ENCODE data around the gene ABCC4. TPM values are rescaled to one million over a fixed set of nuclear protein-coding genes. Genes with fewer than 3 reads are reported as not detected.
"Not testable (repeated sequence)": the region's sequence is repeated elsewhere in the genome, so short reads cannot be mapped to it uniquely, and the experiment has no call there.

Gene ABCC4
- total RNA-seq, 1 experiment from 2014 or later: 17.0 TPM

GRCh38 chr13:95201814-95202651 is 99.2 kb downstream of the ABCC4 start:
- no peaks in the 10 kb centered on the region for H3F3A ChIP-seq (ENCODE audit: insufficient read depth, low read depth)
- H3K4me2 ChIP-seq: no peak overlapping the region
- H3K9me2 ChIP-seq (ENCODE audit: insufficient read depth): no peaks in the 10 kb centered on the region
- CTCF ChIA-PET: no interaction called here
- H3K9me3 ChIP-seq (ENCODE audit: insufficient read depth, low read depth): no peaks in the 10 kb centered on the region
- H4K20me1 ChIP-seq (ENCODE audit: insufficient read depth): no peaks in the 10 kb centered on the region
- TF ChIP-seq EZH2 (IDR thresholded peaks at IDR 0.05; ENCODE audit: low read depth): no peak
- TF ChIP-seq, protein P1, sequence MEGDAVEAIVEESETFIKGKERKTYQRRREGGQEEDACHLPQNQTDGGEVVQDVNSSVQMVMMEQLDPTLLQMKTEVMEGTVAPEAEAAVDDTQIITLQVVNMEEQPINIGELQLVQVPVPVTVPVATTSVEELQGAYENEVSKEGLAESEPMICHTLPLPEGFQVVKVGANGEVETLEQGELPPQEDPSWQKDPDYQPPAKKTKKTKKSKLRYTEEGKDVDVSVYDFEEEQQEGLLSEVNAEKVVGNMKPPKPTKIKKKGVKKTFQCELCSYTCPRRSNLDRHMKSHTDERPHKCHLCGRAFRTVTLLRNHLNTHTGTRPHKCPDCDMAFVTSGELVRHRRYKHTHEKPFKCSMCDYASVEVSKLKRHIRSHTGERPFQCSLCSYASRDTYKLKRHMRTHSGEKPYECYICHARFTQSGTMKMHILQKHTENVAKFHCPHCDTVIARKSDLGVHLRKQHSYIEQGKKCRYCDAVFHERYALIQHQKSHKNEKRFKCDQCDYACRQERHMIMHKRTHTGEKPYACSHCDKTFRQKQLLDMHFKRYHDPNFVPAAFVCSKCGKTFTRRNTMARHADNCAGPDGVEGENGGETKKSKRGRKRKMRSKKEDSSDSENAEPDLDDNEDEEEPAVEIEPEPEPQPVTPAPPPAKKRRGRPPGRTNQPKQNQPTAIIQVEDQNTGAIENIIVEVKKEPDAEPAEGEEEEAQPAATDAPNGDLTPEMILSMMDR (conservative IDR thresholded peaks at IDR 0.05): no peak
- POLR2A ChIA-PET (ENCODE audit: unreplicated experiment): interaction anchor here (0.6 kb wide), 1 partner anchor 475 kb away, joined by 4 read pairs; the partner anchor contains the start of gene DNAJC3
- H3K36me3 ChIP-seq (ENCODE audit: low read depth): no peaks in the 10 kb centered on the region
- no peaks in the 10 kb centered on the region for H3K79me2 ChIP-seq (ENCODE audit: low read depth)
- intact Hi-C loops (cut with micrococcal nuclease; ENCODE audit: unreplicated experiment): no loop called here
- no TSS peak for BruUV-seq (replicated peaks)
- H3K4me3 ChIP-seq: no peak overlapping the region
- no peak overlapping the region for H2AFZ ChIP-seq
- no peak overlapping the region for H3K27ac ChIP-seq
- DNase-seq: no peak
- no peaks in the 10 kb centered on the region for H3K27me3 ChIP-seq (ENCODE audit: insufficient read depth, low read depth)
- H3K4me1 ChIP-seq (replicated peaks; ENCODE audit: insufficient read depth): no peaks in the 10 kb centered on the region

- DNase-seq; intact Hi-C loops (cut with micrococcal nuclease; ENCODE audit: unreplicated experiment); H3K4me2 ChIP-seq; H3K9me3 ChIP-seq (ENCODE audit: insufficient read depth, low read depth); H3K79me2 ChIP-seq (ENCODE audit: low read depth); CTCF ChIA-PET; H4K20me1 ChIP-seq (ENCODE audit: insufficient read depth); H3K36me3 ChIP-seq (ENCODE audit: low read depth); POLR2A ChIA-PET (ENCODE audit: unreplicated experiment); H3K9me2 ChIP-seq (ENCODE audit: insufficient read depth); H3K4me3 ChIP-seq; BruUV-seq (replicated peaks); H3F3A ChIP-seq (ENCODE audit: insufficient read depth, low read depth); H3K27me3 ChIP-seq (ENCODE audit: insufficient read depth, low read depth); H3K4me1 ChIP-seq (replicated peaks; ENCODE audit: insufficient read depth); H2AFZ ChIP-seq; H3K27ac ChIP-seq: not testable (repeated sequence)
Observed at GRCh38 chr13:95200386-95200957, 100.8 kb downstream of the ABCC4 start.

- CTCF ChIA-PET: no interaction called here
- intact Hi-C loops (cut with micrococcal nuclease; ENCODE audit: unreplicated experiment): no loop called here
- Histone ChIP-seq H3K36me3 (ENCODE audit: low read depth) (no peaks in the 10 kb centered on the region), H3K79me2 (ENCODE audit: low read depth) (no peaks in the 10 kb centered on the region), H3K9me3 (ENCODE audit: insufficient read depth, low read depth) (no peaks in the 10 kb centered on the region), H3K4me3 (no peak overlapping the region), H3K27ac (no peak overlapping the region), H3F3A (ENCODE audit: insufficient read depth, low read depth) (no peaks in the 10 kb centered on the region), H3K4me1 (replicated peaks; ENCODE audit: insufficient read depth) (no peaks in the 10 kb centered on the region), H3K4me2 (no peak overlapping the region), H2AFZ (no peak overlapping the region), H3K27me3 (ENCODE audit: insufficient read depth, low read depth) (no peaks in the 10 kb centered on the region), H3K9me2 (ENCODE audit: insufficient read depth) (no peaks in the 10 kb centered on the region), H4K20me1 (ENCODE audit: insufficient read depth) (no peaks in the 10 kb centered on the region)
- no peak for TF ChIP-seq EZH2 (IDR thresholded peaks at IDR 0.05; ENCODE audit: low read depth)
- TF ChIP-seq, protein P1 (conservative IDR thresholded peaks at IDR 0.05): no peak
- POLR2A ChIA-PET (ENCODE audit: unreplicated experiment): no interaction called here
- no peak for DNase-seq
- BruUV-seq (replicated peaks): no TSS peak
Observed at GRCh38 chr13:95199896-95200295, 101.4 kb downstream of the ABCC4 start.

DNA sequence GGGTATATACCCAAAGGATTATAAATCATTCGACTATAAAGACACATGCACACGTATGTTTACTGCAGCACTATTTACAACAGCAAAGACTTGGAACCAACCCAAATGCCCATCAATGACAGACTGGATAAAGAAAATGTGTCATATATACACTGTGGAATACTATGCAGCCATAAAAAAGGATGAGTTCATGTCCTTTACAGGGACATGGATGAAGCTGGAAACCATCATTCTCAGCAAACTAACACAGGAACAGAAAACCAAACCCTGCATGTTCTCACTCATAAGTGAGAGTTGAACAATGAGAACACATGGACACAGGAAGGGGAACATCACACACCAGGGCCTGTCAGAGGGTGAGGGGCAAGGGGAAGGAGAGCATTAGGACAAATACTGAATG is 102.6 kb downstream of the ABCC4 start:
- H2AFZ ChIP-seq; H4K20me1 ChIP-seq (ENCODE audit: insufficient read depth); H3K36me3 ChIP-seq (ENCODE audit: low read depth); H3K4me3 ChIP-seq; H3K9me2 ChIP-seq (ENCODE audit: insufficient read depth); BruUV-seq (replicated peaks); intact Hi-C loops (cut with micrococcal nuclease; ENCODE audit: unreplicated experiment); H3K4me2 ChIP-seq; H3K79me2 ChIP-seq (ENCODE audit: low read depth); H3K27me3 ChIP-seq (ENCODE audit: insufficient read depth, low read depth); H3K27ac ChIP-seq; CTCF ChIA-PET; H3F3A ChIP-seq (ENCODE audit: insufficient read depth, low read depth); POLR2A ChIA-PET (ENCODE audit: unreplicated experiment); DNase-seq; H3K9me3 ChIP-seq (ENCODE audit: insufficient read depth, low read depth); H3K4me1 ChIP-seq (replicated peaks; ENCODE audit: insufficient read depth): not testable (repeated sequence)

Measured in PC-9 (cell line).